Prostate gland (tissue), 2 donors: ENCODE results near the gene TYK2. TPM values are rescaled to one million over a fixed set of nuclear protein-coding genes. Genes with fewer than 3 reads are reported as not detected.
"Not testable (repeated sequence)": the region's sequence is repeated elsewhere in the genome, so short reads cannot be mapped to it uniquely, and the experiment has no call there.

Experiments
- DNase-seq: peaks from one replicate; pipeline ENCODE4 v3.0.0-alpha.2; 2019; ENCODE audit warnings: low spot score
- H3K27ac ChIP-seq, 2 donors: fragments of 200-600 bp; sonication (generic); 2 replicates each; pipeline ENCODE4 v1.5.1; 2017 to 2019
- H3K27me3 ChIP-seq: fragments of 200-600 bp; sonication (generic); replicated peaks from 2 replicates; pipeline ENCODE4 v1.5.1; 2019; ENCODE audit not compliant: insufficient read depth
- H3K36me3 ChIP-seq, 2 donors: fragments of 200-600 bp; sonication (generic); 1 replicate in 1 of 2; 2 replicates in 1 of 2; pipeline versions ENCODE4 v1.5.1 to v1.8.1; 2017 to 2019
- H3K4me1 ChIP-seq: fragments of 200-600 bp; sonication (generic); replicated peaks from 2 replicates; pipeline ENCODE4 v1.5.1; 2019
- H3K4me3 ChIP-seq, 2 donors: fragments of 200-600 bp; sonication (generic); 2 replicates each; pipeline ENCODE4 v1.5.1; 2017 to 2019
- H3K9me3 ChIP-seq: fragments of 200-600 bp; sonication (generic); 2 replicates; pipeline ENCODE4 v1.5.1; 2017
- POLR2A ChIP-seq: fragments of 450-650 bp; IDR thresholded peaks from one replicate; pipeline ENCODE4 v1.6.1; 2016; ENCODE audit warnings: antibody characterized with exemption, mild to moderate bottlenecking
- POLR2AphosphoS5 ChIP-seq: sonication (generic); formaldehyde crosslinking; IDR thresholded peaks from one replicate; pipeline ENCODE4 v1.6.1; 2017; ENCODE audit warnings: antibody characterized with exemption
- WGBS: methylation state at CpG from one replicate; pipeline ENCODE4 v1.1.5; 2018; 5-methylcytosine and 5-hydroxymethylcytosine counted together
- intact Hi-C: fragments of 100-400 bp; cut with DNase I; formaldehyde crosslinking; loops from one replicate; pipeline ENCODE4 v1.14.2; 2022
- total RNA-seq, 2 donors: library from RNA; depleted of rRNA; stranded (reverse); fragments of >200 nt; gene quantifications; one replicate each; pipeline ENCODE4 v1.1.0, GENCODE V29; 2016
- TF ChIP-seq, protein P1 (sequence below), 4 experiments: fragments of 200-600 bp in 2 of 4; fragments of 450-650 bp in 2 of 4; sonication (generic) in 2 of 4; IDR thresholded peaks; 1 replicate in 3 of 4; 2 replicates in 1 of 4; pipeline ENCODE4 v1.5.1; 2016 to 2019; ENCODE audit warnings: antibody characterized with exemption in 4 of 4, mild to moderate bottlenecking in 2 of 4, moderate library complexity in 2 of 4

The TYK2 gene
- total RNA-seq, 2 donors from 2014 or later, result 90.8 to 161 TPM

DNA sequence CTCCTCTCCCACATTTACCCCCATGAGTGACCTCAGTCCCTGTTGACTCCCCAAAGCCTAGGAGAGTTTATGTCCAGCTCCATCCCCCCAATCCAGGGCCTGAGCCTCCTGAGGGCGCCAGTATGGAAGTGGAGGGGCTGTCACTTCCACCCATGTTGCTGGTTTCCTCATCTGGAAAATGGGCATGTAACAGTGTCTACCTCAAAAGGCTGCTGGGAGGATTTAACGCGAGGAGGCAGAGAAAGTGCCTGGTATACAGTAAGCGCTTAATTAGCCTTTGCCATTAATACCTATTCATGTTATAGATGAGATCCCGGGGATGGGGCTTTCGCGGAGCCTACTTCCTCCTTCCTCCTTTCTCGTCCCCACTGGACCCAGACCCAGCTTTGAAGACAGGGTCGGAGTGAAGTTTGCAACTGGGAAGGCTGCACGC is 476 bp downstream of the TYK2 start:
- H3K36me3 ChIP-seq, result no peaks in the 10 kb centered on the region
- no peaks in the 10 kb centered on the region for H3K9me3 ChIP-seq
- H3K27me3 ChIP-seq, result no peaks in the 10 kb centered on the region
- H3K4me3 ChIP-seq, result peak overlapping the region; percentile 84
- intact Hi-C loops, result loop anchor here (2.0 kb wide), 1 partner anchor 47 kb away; the partner anchor contains the start of gene RAVER1
- peak overlapping the region; percentile 76 to 79 for H3K27ac ChIP-seq
- TF ChIP-seq POLR2AphosphoS5, result no peak
- no peak for DNase-seq
- 1% methylated on average over 10 of the region's 10 CpGs for WGBS
- H3K4me1 ChIP-seq, result no peaks in the 10 kb centered on the region

DNA sequence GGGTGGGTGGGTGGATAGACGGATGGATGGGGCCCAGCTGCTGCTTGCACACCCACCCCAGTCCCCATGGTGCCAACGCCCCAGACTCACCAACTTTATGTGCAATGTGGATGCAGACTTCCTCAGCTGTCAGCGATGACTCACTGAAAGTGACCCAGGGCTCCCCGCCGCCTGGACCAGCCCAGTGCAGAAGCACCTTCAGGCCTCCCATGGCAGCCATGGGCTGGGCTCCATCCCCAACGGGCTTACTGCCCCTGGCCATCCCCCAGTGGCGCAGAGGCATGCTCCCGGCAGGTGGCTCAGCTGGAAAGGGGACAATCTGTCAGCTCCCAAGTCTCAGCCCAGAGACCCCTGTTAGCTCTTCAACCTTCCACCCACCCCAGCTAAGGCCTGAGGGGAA is 2.2 kb downstream of the TYK2 start:
- TF ChIP-seq POLR2A (no peak), POLR2AphosphoS5 (no peak)
- TF ChIP-seq, protein P1, sequence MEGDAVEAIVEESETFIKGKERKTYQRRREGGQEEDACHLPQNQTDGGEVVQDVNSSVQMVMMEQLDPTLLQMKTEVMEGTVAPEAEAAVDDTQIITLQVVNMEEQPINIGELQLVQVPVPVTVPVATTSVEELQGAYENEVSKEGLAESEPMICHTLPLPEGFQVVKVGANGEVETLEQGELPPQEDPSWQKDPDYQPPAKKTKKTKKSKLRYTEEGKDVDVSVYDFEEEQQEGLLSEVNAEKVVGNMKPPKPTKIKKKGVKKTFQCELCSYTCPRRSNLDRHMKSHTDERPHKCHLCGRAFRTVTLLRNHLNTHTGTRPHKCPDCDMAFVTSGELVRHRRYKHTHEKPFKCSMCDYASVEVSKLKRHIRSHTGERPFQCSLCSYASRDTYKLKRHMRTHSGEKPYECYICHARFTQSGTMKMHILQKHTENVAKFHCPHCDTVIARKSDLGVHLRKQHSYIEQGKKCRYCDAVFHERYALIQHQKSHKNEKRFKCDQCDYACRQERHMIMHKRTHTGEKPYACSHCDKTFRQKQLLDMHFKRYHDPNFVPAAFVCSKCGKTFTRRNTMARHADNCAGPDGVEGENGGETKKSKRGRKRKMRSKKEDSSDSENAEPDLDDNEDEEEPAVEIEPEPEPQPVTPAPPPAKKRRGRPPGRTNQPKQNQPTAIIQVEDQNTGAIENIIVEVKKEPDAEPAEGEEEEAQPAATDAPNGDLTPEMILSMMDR (IDR thresholded peaks at IDR 0.05), result no peak
- no peaks in the 10 kb centered on the region for H3K36me3 ChIP-seq
- no peak overlapping the region for H3K27ac ChIP-seq
- no peaks in the 10 kb centered on the region for H3K9me3 ChIP-seq
- no peaks in the 10 kb centered on the region for H3K4me1 ChIP-seq
- no peak overlapping the region for H3K4me3 ChIP-seq
- 90% methylated on average over 5 of the region's 8 CpGs for WGBS
- no peak for DNase-seq
- no peaks in the 10 kb centered on the region for H3K27me3 ChIP-seq
- intact Hi-C loops, result no loop called here

DNA sequence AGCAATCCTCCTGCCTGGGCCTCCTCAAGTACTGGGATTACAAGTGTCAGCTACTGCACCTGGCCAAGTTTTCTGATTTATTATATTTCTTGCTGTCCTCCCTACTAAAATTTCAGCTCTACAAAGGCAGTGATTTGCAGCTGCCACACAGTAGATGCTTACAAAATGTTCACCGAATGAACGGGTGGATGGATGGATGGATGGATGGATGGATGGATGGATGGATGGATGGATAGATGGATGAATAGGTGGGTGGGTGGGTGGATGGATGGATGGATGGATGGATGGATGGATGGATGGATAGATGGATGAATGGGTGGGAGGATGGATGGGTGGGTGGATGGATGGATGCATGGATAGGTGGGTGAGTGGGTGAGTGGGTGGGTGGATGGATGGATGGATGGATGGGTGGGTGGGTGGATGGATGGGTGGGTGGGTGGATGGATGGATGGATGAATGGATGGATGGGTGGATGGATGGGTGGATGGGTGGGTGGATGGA is 3.2 kb downstream of the TYK2 start:
- H3K27me3 ChIP-seq, intact Hi-C loops, H3K4me3 ChIP-seq, H3K27ac ChIP-seq, DNase-seq, H3K9me3 ChIP-seq, H3K36me3 ChIP-seq, H3K4me1 ChIP-seq: not testable (repeated sequence)
- 99% methylated on average over 2 of the region's 2 CpGs for WGBS

DNA sequence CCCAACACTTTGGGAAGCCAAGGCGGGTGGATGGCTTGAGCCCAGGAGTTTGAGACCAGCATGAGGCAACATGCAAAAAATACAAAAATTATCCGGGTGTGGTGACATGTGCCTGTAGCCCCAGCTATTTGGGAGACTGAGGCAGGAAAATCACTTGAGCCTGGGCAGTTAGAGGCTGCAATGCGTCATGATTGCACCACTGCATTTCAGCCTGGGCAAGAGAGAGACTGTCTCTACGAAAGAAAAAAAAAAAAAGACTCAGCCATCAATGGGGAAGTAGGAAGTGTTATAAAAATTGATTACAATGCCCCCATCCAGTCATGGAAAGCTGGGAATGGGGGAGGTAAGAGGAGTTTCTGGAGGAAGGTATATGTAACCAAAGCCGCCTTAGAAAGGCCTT is 5.4 kb downstream of the TYK2 start:
- 86% methylated on average over 5 of the region's 5 CpGs for WGBS
- intact Hi-C loops, result no loop called here
- H3K9me3 ChIP-seq, result no peaks in the 10 kb centered on the region
- no peaks in the 10 kb centered on the region for H3K27me3 ChIP-seq
- TF ChIP-seq POLR2AphosphoS5 (no peak), POLR2A (no peak)
- TF ChIP-seq, protein P1 (IDR thresholded peaks at IDR 0.05), result no peak
- H3K4me1 ChIP-seq, result no peaks in the 10 kb centered on the region
- H3K27ac ChIP-seq, result no peak overlapping the region
- no peak overlapping the region for H3K4me3 ChIP-seq
- DNase-seq, result no peak
- H3K36me3 ChIP-seq, result no peaks in the 10 kb centered on the region

DNA sequence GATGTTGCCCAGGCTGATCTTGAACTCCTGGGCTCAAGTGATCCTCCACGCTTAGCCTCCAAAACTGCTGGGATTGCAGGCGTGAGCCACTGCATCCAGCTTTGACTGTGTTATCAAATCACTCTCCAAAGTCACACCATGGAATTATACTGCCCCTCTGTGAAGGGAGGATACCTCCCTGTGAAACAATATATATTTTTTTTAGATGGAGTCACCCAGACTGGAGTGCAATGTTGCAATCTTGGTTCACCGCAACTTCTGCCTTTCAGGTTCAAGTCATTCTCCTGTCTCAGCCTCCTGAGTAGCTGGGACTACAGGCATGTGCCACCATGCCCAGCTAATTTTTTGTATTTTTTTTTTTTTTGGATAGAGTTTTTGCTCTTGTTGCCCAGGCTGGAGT is 7.7 kb downstream of the TYK2 start:
- 93% methylated on average over 3 of the region's 3 CpGs for WGBS
- TF ChIP-seq, protein P1 (IDR thresholded peaks at IDR 0.05), result no peak
- no peak for TF ChIP-seq POLR2A
- no peak for TF ChIP-seq POLR2AphosphoS5

DNA sequence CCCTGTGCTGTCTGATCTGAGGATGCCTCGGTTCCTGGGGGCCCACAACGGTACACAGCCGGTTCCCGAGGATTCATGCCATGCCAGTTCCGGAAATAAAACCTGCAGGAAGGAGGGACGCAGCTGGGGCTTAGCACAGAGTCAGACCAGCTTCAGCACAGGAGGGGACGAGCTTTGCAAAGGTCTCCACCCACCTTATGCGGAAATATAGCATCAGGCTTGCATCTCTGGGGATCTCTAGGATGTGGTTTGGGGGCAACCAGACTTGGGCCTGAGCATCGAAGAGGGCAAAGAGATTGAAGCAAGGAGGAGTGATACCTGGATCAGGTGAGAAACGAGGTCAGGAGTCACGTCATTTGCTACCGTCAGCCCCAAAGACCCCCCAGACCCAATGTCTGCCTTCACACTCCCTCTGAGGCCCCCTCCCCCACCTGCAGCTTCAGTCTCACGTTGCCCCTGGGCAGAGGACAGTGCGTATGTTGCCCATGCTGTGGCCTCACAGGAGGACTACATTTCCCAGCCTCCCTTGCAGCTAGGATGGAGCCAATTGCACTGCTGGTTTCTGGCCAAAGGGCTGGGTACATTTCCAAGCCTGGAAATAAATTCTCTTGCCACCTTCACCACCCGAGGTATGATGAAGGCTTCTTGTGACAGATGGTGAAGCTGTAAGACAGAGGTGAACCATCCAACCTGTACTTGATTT is 12.1 kb downstream of the TYK2 start:
- H3K4me3 ChIP-seq, result no peak overlapping the region
- no peaks in the 10 kb centered on the region for H3K4me1 ChIP-seq
- no peak overlapping the region for H3K27ac ChIP-seq
- DNase-seq, result no peak
- intact Hi-C loops, result no loop called here
- peaks cover 3 to 21% of the 10 kb centered on the region in 2 donors for H3K36me3 ChIP-seq
- H3K27me3 ChIP-seq, result no peaks in the 10 kb centered on the region
- 91% methylated on average over 15 of the region's 15 CpGs for WGBS
- TF ChIP-seq POLR2A (no peak), POLR2AphosphoS5 (no peak)
- TF ChIP-seq, protein P1 (IDR thresholded peaks at IDR 0.05), result no peak
- H3K9me3 ChIP-seq, result no peaks in the 10 kb centered on the region

More for the DNA sequence above, 7.7 kb downstream of the TYK2 start:
- no peak overlapping the region for H3K4me3 ChIP-seq
- no peak overlapping the region for H3K27ac ChIP-seq
- no peaks in the 10 kb centered on the region for H3K27me3 ChIP-seq
- H3K4me1 ChIP-seq, result no peaks in the 10 kb centered on the region
- no peak for DNase-seq
- intact Hi-C loops, result no loop called here
- no peaks in the 10 kb centered on the region for H3K9me3 ChIP-seq
- H3K36me3 ChIP-seq, result peaks cover 3 to 4% of the 10 kb centered on the region in 2 donors

DNA sequence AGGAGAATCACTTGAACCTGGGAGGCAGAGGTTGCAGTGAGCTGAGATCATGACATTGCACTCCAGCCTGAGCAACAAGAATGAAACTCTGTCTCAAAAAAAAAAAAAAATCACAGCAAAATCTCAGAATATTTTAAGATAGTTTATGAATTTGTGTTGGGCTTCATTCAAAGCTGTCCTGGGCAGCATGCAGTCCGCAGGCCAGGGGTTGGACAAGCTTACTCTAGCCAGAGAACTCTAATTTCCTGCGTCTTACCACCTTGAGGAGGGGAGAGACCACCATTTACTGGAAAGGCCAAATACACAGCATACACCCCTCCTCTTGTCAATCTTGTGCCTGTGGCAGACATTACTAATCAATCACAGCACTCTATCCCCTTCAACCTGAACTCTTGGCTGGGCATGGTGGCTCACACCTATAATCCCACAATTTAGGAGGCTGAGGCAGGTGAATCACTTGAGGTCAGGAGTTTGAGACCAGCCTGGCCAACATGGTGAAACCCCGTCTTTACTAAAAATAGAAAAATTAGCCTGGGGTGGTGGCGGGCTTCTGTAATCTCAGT is 13.3 kb downstream of the TYK2 start:
- H3K4me3 ChIP-seq, H3K9me3 ChIP-seq, DNase-seq, intact Hi-C loops, H3K27ac ChIP-seq, H3K4me1 ChIP-seq, H3K27me3 ChIP-seq: not testable (repeated sequence)
- peaks cover 3 to 21% of the 10 kb centered on the region in 2 donors for H3K36me3 ChIP-seq
- 96% methylated on average over 4 of the region's 4 CpGs for WGBS
